HG03103 (cell line): ENCODE data around the gene GALNT18.

ENCODE experiments used
- ATAC-seq: cut with Tn5 transposase; IDR thresholded peaks from one replicate; pipeline ENCODE4 v1.9.1; 2021; ENCODE audit warnings: low read depth; ENCODE audit not compliant: unreplicated experiment

GALNT18 gene

DNA sequence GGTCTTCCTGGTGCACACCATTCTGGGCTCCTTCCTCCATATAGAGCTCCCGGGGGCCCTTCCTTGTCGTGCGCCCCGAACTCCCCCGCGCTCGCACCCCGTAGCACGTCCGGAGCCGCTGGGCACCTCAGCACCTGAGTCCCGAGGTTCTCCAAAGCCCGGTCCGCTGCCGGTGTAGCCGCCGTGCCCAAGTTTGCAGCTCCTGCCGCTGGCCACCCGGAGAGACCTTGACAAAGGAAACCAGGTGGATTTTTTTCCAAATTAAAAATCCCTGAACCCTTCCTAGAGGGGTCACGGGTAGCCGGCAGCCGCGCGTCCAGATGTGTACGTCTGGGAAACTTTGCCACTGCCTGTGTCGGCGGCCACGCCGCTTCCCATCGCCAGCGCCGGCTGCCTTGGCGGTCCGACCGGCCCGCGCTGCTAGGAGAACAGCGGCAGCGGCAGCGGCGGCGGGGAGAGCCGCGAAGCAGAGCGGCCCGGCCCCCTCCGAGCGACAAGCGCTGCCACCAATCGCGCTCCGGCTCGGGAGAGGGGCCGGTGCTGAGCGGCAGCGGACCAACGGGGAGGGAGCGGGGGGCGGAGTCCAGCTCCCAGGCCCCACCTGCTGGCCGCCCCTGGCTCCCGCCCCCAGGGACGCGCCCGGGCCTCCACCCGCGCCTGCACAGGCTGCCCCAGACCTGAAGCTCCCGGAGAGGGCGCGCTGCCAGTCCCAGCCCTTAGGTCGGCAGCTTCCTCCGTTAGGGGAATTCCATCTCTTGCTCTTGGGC, at the start of gene GALNT18:
GALNT18 (minus strand) TSS at position 433 of the 767 bp plus-strand sequence.
- ATAC-seq = peak; percentile 88

- no peak for ATAC-seq
Observed at GRCh38 chr11:11670574-11670973, 48.8 kb upstream of the GALNT18 start.

DNA sequence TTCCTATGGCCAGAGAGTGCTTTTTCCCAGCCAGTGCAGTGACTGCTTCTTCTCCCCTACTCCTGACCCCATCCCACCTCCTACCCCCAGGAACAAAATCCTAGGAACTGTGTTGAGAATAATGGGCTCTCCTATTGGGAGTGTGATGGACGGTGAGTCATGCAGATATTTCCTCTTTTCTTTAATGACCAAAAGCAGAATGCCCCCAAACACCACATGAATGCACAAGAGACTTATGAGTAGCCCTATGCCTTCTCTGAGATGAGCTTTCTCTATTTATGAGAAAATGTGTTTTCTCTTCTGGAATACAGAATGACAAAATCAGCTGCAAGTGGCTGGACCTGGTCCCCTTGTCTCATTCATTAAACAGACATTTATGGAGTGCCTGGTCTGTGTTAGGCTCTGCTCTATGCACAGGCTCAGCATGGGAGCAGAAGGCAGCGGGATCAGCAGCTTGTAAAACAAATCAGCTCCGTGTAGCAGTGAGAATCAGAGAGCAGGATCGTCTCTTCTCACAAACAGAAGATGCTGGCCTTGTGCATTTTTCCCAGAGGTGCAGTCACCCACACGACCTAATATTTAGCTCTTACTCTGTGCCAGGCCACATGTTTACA, 47.5 kb upstream of the GALNT18 start:
- no peak for ATAC-seq

- no peak for ATAC-seq
Observed at GRCh38 chr11:11668781-11669180, 47.0 kb upstream of the GALNT18 start.

DNA sequence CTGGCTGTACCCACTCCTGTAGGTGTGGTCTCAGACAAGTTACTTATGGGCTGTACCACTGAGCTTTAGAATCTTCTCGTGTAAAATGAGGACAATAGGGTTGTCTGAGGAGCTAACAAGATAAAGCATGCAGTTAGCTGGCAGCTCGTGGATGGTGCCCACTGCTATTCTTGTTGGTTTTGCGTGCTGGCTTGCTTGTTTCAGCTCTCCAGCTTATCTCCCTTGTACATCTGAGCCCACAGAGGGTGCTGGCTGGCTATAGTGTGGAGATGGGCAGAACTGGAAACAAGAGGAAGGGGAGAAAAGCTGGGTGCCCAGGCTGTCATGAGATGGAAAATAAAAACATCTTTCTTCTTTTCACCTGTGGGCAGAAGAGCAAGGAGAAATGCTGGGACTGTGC, 46.5 kb upstream of the GALNT18 start:
- no peak for ATAC-seq

GRCh38 chr11:11667056-11667455, 45.3 kb upstream of the GALNT18 start:
- no peak for ATAC-seq

- no peak for ATAC-seq
Observed at GRCh38 chr11:11665407-11665806, 43.6 kb upstream of the GALNT18 start.

GRCh38 chr11:11663907-11664306, 42.1 kb upstream of the GALNT18 start:
- ATAC-seq = no peak

DNA sequence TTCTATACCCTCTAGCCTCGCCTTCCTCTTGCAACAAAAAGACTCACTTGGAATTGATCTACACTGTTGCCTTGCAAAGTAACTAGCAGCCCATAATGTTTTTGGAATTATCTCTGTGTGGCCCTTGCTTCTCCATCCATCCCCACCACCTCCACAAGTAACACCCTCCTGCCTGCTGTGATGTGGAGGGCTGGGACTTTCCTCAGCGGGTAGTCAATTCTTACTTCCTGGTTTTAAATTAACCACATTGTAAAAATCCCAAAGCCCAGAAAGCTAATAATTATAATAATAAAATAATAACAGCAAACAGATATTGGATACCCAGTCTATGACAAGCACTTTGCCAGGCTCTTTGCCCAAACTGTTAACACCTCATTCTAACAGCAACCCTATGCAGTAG, 40.8 kb upstream of the GALNT18 start:
- ATAC-seq = no peak

GRCh38 chr11:11661326-11662040, 39.7 kb upstream of the GALNT18 start:
- ATAC-seq = no peak

DNA sequence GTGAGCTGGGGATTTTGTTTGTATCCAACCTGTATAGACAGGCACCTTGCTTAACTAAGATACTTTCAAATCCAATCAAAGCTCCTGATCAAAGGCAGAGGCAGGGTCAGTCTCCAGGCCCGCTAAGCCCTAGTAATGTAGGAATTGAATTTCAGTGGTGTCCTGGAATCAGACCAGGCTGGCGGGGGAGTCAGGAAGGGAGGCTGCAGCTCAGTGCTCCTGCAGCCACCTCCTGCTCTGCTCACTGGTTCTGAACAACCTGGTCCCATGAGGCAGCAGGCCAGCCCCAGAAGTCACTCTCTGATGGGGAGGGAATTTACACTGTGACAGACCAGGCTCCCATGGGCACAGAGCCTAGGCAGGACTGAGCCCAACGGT, 38.5 kb upstream of the GALNT18 start:
- no peak for ATAC-seq

GRCh38 chr11:11659567-11660362, 38.0 kb upstream of the GALNT18 start:
- no peak for ATAC-seq

- ATAC-seq = no peak
Observed at GRCh38 chr11:11657218-11657955, 35.6 kb upstream of the GALNT18 start.

- no peak for ATAC-seq
Observed at GRCh38 chr11:11641581-11641980, 19.8 kb upstream of the GALNT18 start.

- ATAC-seq = no peak
Observed at GRCh38 chr11:11640996-11641395, 19.2 kb upstream of the GALNT18 start.

DNA sequence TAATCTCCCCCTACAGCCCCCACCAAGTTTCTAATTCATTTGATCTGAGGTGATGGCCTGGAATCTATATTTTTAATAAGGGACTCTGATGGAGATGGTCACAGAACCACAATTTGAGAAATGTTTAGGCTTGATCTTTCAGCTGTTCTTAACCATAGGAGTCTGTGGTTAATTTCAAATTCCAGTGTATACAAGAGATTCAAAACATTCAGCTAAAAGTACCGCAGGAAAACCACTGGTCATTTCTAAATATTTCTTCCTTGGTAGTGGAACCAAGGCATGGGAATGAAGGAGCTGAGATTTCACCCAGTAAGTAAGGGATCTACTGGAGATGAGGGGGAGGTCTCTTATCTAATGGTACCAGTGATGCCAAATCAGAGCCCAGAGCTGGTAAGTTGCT, 18.3 kb upstream of the GALNT18 start:
- no peak for ATAC-seq

GRCh38 chr11:11636671-11637070, 14.9 kb upstream of the GALNT18 start:
- no peak for ATAC-seq

DNA sequence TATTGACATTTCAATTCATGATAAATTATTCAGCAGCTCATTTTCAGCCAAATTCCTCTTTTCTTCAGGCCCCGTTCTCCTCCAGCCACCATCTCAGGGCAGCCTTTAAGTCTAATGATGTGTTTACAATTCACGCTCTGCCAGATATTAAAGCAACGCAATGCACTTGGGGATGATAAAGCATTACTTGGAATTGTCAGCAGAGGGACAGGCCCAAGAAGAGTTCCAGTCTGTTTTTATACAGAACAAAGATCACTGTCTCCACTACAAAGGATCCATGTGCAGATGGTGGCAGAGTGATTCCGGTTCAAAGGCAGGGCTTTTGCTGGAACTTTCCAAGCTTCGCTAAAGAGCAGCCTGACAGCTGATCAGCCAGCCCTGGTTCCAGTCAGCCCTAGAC, 13.6 kb upstream of the GALNT18 start:
- ATAC-seq = no peak

GRCh38 chr11:11629368-11629767, 7.6 kb upstream of the GALNT18 start:
- no peak for ATAC-seq

DNA sequence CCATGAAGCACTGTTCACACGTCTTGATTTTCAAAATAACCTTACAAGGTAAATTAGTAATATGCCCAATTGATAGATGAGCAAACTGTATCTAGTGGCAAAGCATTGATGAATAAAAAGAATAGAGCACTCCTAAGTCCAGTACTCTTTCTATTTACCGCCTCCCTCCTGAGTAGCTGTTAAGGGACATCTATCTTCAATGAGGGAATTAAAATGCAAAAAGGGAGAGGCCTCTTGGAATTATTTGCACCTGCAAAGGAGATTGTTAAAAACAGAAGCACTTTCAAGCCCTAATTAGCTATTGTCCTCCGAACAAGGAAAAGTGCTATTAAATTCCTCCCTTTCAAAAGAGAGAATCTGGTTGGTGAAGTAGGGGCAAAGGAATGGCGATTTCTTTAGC, 6.8 kb upstream of the GALNT18 start:
- no peak for ATAC-seq
